GM23338 (cell line): ENCODE results near the gene TPM1. TPM values are rescaled to one million over a fixed set of nuclear protein-coding genes. Genes with fewer than 3 reads are reported as not detected.

ENCODE experiments used
- ATAC-seq: fragments of 200-7000 bp; cut with Tn5 transposase; 3 replicates; pipeline ENCODE4 v1.9.1; 2020
- DNase-seq: peaks from one replicate; pipeline ENCODE4 v3.0.0-alpha.2; 2015; ENCODE audit warnings: low spot score
- H2AFZ ChIP-seq: fragments of 200-600 bp; sonication (generic); 2 replicates; pipeline ENCODE4 v1.8.0; 2016; ENCODE audit warnings: antibody characterized with exemption, mild to moderate bottlenecking, moderate library complexity
- H3F3A ChIP-seq: fragments of 200-600 bp; sonication (generic); replicated peaks from 2 replicates; pipeline ENCODE4 v1.8.0; 2017; ENCODE audit warnings: antibody characterized with exemption, mixed run types, low read depth
- H3K27ac ChIP-seq: fragments of 200-600 bp; sonication (generic); 2 replicates; pipeline ENCODE4 v1.6.1; 2016; ENCODE audit warnings: low read depth
- H3K27me3 ChIP-seq: fragments of 200-600 bp; sonication (generic); 2 replicates; pipeline ENCODE4 v1.8.0; 2016; ENCODE audit warnings: mild to moderate bottlenecking, mixed run types, moderate library complexity; ENCODE audit not compliant: insufficient read depth
- H3K36me3 ChIP-seq: fragments of 200-600 bp; sonication (generic); 2 replicates; pipeline ENCODE4 v1.8.0; 2016; ENCODE audit warnings: mild to moderate bottlenecking; ENCODE audit not compliant: insufficient read depth
- H3K4me1 ChIP-seq: fragments of 200-600 bp; sonication (generic); 2 replicates; pipeline ENCODE4 v1.8.0; 2016; ENCODE audit warnings: mild to moderate bottlenecking, moderate library complexity; ENCODE audit not compliant: insufficient read depth
- H3K4me2 ChIP-seq: fragments of 200-600 bp; sonication (generic); 2 replicates; pipeline ENCODE4 v1.7.1; 2017; ENCODE audit warnings: mixed run types
- H3K4me3 ChIP-seq: fragments of 200-600 bp; sonication (generic); 2 replicates; pipeline ENCODE4 v1.6.1; 2016; ENCODE audit warnings: mixed run types
- H3K79me2 ChIP-seq: fragments of 200-600 bp; sonication (generic); replicated peaks from 2 replicates; pipeline ENCODE4 v1.8.0; 2017; ENCODE audit warnings: mild to moderate bottlenecking; ENCODE audit not compliant: insufficient read depth
- H3K9me2 ChIP-seq: fragments of 200-600 bp; sonication (generic); 2 replicates; pipeline ENCODE4 v1.8.0; 2017; ENCODE audit not compliant: insufficient read depth
- H4K20me1 ChIP-seq: fragments of 200-600 bp; sonication (generic); replicated peaks from 2 replicates; pipeline ENCODE4 v1.8.0; 2017; ENCODE audit warnings: mild to moderate bottlenecking; ENCODE audit not compliant: insufficient read depth
- H3K27ac Mint-ChIP-seq: 2 replicates; pipeline ENCODE4 v1.8.0; 2020; ENCODE audit warnings: inconsistent platforms, mild to moderate bottlenecking, moderate library complexity, mixed read lengths
- H3K27me3 Mint-ChIP-seq: 3 replicates; pipeline ENCODE4 v1.8.0; 2022; ENCODE audit warnings: low read depth, mild to moderate bottlenecking, moderate library complexity, mixed read lengths, inconsistent platforms; ENCODE audit not compliant: insufficient read depth, poor library complexity
- H3K36me3 Mint-ChIP-seq: 3 replicates; pipeline ENCODE4 v1.8.0; 2021; ENCODE audit warnings: low read depth, mild to moderate bottlenecking, inconsistent platforms, moderate library complexity, mixed read lengths
- H3K4me1 Mint-ChIP-seq: 3 replicates; pipeline ENCODE4 v1.8.0; 2020; ENCODE audit warnings: mild to moderate bottlenecking, inconsistent platforms, mixed read lengths
- H3K4me3 Mint-ChIP-seq: 3 replicates; pipeline ENCODE4 v1.8.0; 2021; ENCODE audit warnings: moderate library complexity, mild to moderate bottlenecking, inconsistent platforms, mixed read lengths
- H3K9me3 Mint-ChIP-seq: 3 replicates; pipeline ENCODE4 v1.8.0; 2020; ENCODE audit warnings: moderate library complexity, mild to moderate bottlenecking, inconsistent platforms, mixed read lengths
- CREB1 ChIP-seq: fragments of 250-450 bp; sonication (Bioruptor Pico); IDR thresholded peaks from 2 replicates; pipeline ENCODE4 v1.5.0; 2020; ENCODE audit warnings: low read depth, mild to moderate bottlenecking, moderate library complexity
- EZH2 ChIP-seq: fragments of 200-600 bp; sonication (generic); IDR thresholded peaks from one replicate; pipeline ENCODE4 v1.8.0; 2017; ENCODE audit warnings: antibody characterized with exemption, mild to moderate bottlenecking, low read depth; ENCODE audit not compliant: unreplicated experiment
- EZH2phosphoT487 ChIP-seq: fragments of 200-600 bp; sonication (generic); IDR thresholded peaks from one replicate; pipeline ENCODE4 v1.8.1; 2018; ENCODE audit warnings: antibody characterized with exemption; ENCODE audit not compliant: unreplicated experiment
- JUNB ChIP-seq: IDR thresholded peaks from one replicate; pipeline ENCODE4 v1.6.1; 2016; ENCODE audit warnings: antibody characterized with exemption; ENCODE audit not compliant: unreplicated experiment
- NANOG ChIP-seq: IDR thresholded peaks from 2 replicates; pipeline ENCODE4 v1.6.1; 2016; ENCODE audit warnings: antibody characterized with exemption, borderline replicate concordance
- POLR2AphosphoS5 ChIP-seq: IDR thresholded peaks from 2 replicates; pipeline ENCODE4 v1.6.1; 2016; ENCODE audit warnings: antibody characterized with exemption, low read depth
- STAT1 ChIP-seq: IDR thresholded peaks from one replicate; pipeline ENCODE4 v1.6.1; 2016; ENCODE audit warnings: antibody characterized with exemption; ENCODE audit not compliant: unreplicated experiment
- ZNF114 ChIP-seq: fragments of 250-450 bp; sonication (Bioruptor Pico); IDR thresholded peaks from 2 replicates; pipeline ENCODE4 v1.5.0; 2020; ENCODE audit warnings: mild to moderate bottlenecking, moderate library complexity
- ZNF331 ChIP-seq: fragments of 250-450 bp; sonication (Bioruptor Pico); IDR thresholded peaks from 2 replicates; pipeline ENCODE4 v1.5.0; 2020; ENCODE audit warnings: low read depth, mild to moderate bottlenecking, moderate library complexity
- polyA plus RNA-seq: library from polyadenylated mRNA; unstranded; fragments of >200 nt; fragmentation: Nextera tagmentation; extraction: Ambion mirVana; gene quantifications from 2 replicates; pipeline ENCODE4 v1.2.1, GENCODE V29; 2016
- total RNA-seq: library from RNA; depleted of rRNA; stranded (reverse); fragments of >200 nt; shearing (Covaris generic); gene quantifications from 2 replicates; pipeline ENCODE4 v1.2.3, GENCODE V29; 2014
- TF ChIP-seq, protein P1 (sequence below): IDR thresholded peaks from 2 replicates; pipeline ENCODE4 v1.6.1; 2016; ENCODE audit warnings: antibody characterized with exemption
- TF ChIP-seq, protein P2 (sequence below): fragments of 250-450 bp; sonication (Bioruptor Pico); IDR thresholded peaks from 2 replicates; pipeline ENCODE4 v1.5.0; 2020; ENCODE audit warnings: mild to moderate bottlenecking, moderate library complexity

The TPM1 gene
- total and polyA plus RNA-seq, 2 experiments from 2014 or later = 449 to 913 TPM

DNA sequence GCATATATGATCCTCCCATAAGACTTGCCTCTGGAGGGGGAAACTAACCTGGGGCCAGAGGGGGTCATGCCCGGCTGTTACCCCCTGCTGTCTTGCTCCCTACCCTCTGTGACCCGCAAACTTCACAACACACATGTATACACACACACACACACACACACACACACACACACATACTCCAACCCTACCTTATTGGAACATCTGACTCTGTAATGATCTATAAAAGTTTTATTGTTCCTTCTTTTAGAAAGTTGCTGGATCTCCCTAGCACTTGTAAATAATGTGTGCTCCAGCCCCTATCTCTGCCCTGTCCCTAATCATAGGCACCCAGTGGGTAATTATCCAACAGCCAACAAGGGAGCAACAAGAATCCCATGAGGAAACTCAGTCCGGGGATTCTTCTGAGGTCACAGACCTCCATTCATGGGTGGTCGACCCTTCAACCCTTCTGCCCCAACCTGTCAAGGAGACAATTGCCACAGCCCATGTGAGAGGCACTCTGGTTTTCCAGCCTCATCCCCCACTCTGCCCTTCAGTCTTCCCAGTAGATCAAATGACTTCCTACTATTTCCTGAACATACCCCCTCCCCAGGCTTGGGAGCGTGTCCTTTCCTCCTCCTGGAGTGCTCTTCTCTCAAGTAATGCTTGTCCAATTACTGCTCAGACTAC, 14.0 kb upstream of the TPM1 start:
- DNase-seq = no peak
- Histone ChIP-seq H3K4me1 (no peaks in the 10 kb centered on the region; the same call in 1 of the 2 replicates), H3K79me2 (no peaks in the 10 kb centered on the region), H3K4me2 (no peak overlapping the region), H3F3A (0 out of 2 replicates have a peak, but pooled peaks cover 5% of the 10 kb centered on the region), H2AFZ (no peak overlapping the region), H3K27me3 (no peaks in the 10 kb centered on the region), H3K4me3 (no peak overlapping the region), H4K20me1 (no peaks in the 10 kb centered on the region), H3K36me3 (no peaks in the 10 kb centered on the region), H3K9me2 (0 out of 2 replicates have a peak, but pooled peaks cover 12% of the 10 kb centered on the region), H3K27ac (no peak overlapping the region)
- H3K27me3 Mint-ChIP-seq = peaks cover 2% of the 10 kb centered on the region
- ATAC-seq = no peak
- no peaks in the 10 kb centered on the region; the same call in 2 of the 3 replicates for H3K4me1 Mint-ChIP-seq
- H3K36me3 Mint-ChIP-seq = no peaks in the 10 kb centered on the region
- no peak overlapping the region for H3K27ac Mint-ChIP-seq
- TF ChIP-seq EZH2phosphoT487 (no peak), ZNF114 (CRISPR knock-in tag) (no peak)
- TF ChIP-seq, protein P1, sequence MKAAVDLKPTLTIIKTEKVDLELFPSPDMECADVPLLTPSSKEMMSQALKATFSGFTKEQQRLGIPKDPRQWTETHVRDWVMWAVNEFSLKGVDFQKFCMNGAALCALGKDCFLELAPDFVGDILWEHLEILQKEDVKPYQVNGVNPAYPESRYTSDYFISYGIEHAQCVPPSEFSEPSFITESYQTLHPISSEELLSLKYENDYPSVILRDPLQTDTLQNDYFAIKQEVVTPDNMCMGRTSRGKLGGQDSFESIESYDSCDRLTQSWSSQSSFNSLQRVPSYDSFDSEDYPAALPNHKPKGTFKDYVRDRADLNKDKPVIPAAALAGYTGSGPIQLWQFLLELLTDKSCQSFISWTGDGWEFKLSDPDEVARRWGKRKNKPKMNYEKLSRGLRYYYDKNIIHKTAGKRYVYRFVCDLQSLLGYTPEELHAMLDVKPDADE = no peak
- no peaks in the 10 kb centered on the region for H3K9me3 Mint-ChIP-seq
- H3K4me3 Mint-ChIP-seq = no peak overlapping the region

DNA sequence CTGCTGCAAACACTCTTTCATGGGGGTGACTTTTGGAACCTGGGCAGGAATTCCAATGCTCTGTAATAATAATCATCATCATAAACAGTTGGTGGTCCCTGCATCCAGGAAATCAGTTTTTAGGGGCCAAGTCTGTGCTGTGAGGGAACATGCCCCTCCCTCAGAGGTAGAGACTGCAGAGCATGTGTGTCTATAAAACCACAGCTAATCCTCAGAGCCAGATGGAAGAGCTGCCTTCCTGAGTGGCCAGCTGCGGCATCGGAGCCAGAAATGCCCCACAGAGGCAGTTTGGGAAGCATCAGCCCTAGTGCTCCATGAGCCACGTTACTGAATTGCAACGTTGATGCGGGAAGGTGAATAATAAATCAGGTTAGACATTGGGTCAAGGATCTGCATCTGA, 12.9 kb upstream of the TPM1 start:
- Histone ChIP-seq H3K27ac (no peak overlapping the region), H3K27me3 (no peaks in the 10 kb centered on the region), H2AFZ (no peak overlapping the region; the same call in 1 of the 2 replicates), H3F3A (0 out of 2 replicates have a peak, but pooled peaks cover 5% of the 10 kb centered on the region), H3K79me2 (no peaks in the 10 kb centered on the region), H3K9me2 (0 out of 2 replicates have a peak, but pooled peaks cover 12% of the 10 kb centered on the region), H3K4me1 (no peaks in the 10 kb centered on the region; the same call in 1 of the 2 replicates), H3K36me3 (no peaks in the 10 kb centered on the region), H3K4me2 (no peak overlapping the region), H3K4me3 (no peak overlapping the region), H4K20me1 (no peaks in the 10 kb centered on the region)
- DNase-seq (no peak), ATAC-seq (no peak)
- H3K27me3 Mint-ChIP-seq = peaks cover 2% of the 10 kb centered on the region
- H3K4me1 Mint-ChIP-seq = no peaks in the 10 kb centered on the region; the same call in 2 of the 3 replicates
- no peak overlapping the region for H3K4me3 Mint-ChIP-seq
- H3K9me3 Mint-ChIP-seq = no peaks in the 10 kb centered on the region
- no peaks in the 10 kb centered on the region for H3K36me3 Mint-ChIP-seq
- H3K27ac Mint-ChIP-seq = no peak overlapping the region
- TF ChIP-seq EZH2 (no peak), STAT1 (no peak), EZH2phosphoT487 (no peak), CREB1 (CRISPR knock-in tag) (no peak), POLR2AphosphoS5 (no peak), ZNF331 (no peak), ZNF114 (CRISPR knock-in tag) (no peak), JUNB (no peak), NANOG (no peak)
- TF ChIP-seq, protein P2, sequence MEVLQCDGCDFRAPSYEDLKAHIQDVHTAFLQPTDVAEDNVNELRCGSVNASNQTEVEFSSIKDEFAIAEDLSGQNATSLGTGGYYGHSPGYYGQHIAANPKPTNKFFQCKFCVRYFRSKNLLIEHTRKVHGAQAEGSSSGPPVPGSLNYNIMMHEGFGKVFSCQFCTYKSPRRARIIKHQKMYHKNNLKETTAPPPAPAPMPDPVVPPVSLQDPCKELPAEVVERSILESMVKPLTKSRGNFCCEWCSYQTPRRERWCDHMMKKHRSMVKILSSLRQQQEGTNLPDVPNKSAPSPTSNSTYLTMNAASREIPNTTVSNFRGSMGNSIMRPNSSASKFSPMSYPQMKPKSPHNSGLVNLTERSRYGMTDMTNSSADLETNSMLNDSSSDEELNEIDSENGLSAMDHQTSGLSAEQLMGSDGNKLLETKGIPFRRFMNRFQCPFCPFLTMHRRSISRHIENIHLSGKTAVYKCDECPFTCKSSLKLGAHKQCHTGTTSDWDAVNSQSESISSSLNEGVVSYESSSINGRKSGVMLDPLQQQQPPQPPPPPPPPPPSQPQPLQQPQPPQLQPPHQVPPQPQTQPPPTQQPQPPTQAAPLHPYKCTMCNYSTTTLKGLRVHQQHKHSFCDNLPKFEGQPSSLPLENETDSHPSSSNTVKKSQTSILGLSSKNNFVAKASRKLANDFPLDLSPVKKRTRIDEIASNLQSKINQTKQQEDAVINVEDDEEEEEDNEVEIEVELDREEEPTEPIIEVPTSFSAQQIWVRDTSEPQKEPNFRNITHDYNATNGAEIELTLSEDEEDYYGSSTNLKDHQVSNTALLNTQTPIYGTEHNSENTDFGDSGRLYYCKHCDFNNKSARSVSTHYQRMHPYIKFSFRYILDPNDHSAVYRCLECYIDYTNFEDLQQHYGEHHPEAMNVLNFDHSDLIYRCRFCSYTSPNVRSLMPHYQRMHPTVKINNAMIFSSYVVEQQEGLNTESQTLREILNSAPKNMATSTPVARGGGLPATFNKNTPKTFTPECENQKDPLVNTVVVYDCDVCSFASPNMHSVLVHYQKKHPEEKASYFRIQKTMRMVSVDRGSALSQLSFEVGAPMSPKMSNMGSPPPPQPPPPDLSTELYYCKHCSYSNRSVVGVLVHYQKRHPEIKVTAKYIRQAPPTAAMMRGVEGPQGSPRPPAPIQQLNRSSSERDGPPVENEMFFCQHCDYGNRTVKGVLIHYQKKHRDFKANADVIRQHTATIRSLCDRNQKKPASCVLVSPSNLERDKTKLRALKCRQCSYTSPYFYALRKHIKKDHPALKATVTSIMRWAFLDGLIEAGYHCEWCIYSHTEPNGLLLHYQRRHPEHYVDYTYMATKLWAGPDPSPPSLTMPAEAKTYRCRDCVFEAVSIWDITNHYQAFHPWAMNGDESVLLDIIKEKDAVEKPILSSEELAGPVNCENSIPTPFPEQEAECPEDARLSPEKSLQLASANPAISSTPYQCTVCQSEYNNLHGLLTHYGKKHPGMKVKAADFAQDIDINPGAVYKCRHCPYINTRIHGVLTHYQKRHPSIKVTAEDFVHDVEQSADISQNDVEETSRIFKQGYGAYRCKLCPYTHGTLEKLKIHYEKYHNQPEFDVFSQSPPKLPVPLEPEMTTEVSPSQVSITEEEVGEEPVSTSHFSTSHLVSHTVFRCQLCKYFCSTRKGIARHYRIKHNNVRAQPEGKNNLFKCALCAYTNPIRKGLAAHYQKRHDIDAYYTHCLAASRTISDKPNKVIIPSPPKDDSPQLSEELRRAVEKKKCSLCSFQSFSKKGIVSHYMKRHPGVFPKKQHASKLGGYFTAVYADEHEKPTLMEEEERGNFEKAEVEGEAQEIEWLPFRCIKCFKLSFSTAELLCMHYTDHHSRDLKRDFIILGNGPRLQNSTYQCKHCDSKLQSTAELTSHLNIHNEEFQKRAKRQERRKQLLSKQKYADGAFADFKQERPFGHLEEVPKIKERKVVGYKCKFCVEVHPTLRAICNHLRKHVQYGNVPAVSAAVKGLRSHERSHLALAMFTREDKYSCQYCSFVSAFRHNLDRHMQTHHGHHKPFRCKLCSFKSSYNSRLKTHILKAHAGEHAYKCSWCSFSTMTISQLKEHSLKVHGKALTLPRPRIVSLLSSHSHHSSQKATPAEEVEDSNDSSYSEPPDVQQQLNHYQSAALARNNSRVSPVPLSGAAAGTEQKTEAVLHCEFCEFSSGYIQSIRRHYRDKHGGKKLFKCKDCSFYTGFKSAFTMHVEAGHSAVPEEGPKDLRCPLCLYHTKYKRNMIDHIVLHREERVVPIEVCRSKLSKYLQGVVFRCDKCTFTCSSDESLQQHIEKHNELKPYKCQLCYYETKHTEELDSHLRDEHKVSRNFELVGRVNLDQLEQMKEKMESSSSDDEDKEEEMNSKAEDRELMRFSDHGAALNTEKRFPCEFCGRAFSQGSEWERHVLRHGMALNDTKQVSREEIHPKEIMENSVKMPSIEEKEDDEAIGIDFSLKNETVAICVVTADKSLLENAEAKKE (CRISPR knock-in tag) = no peak
